HG03064 (cell line): ENCODE data around the gene ADAMTS12.

Experiments used
- ATAC-seq: cut with Tn5 transposase; IDR thresholded peaks from one replicate; pipeline ENCODE4 v1.9.1; 2021; ENCODE audit warnings: low read depth; ENCODE audit not compliant: unreplicated experiment

Gene ADAMTS12

DNA sequence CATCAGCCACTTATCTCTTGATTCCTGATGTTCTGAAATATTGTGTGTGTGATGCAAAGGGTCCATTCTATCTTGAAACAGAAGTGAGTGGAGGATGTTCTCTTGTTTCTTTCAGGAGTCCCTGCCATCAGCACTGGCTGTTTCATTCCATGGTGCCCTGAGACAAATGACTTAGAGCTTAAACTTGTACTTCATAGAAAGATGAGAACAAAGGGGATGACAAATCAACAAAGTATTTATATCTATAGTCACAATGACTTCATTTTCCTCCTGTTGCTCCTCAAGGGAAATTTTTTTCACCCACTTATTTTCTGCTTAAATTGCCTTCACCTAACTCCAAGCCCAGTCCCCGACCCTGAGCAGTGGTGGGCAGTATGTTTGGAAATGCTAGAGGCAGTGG is 279.4 kb downstream of the ADAMTS12 start:
- ATAC-seq: no peak

- ATAC-seq: no peak
Observed at GRCh38 chr5:33611877-33612276, 279.9 kb downstream of the ADAMTS12 start.

GRCh38 chr5:33608344-33609041 is 283.3 kb downstream of the ADAMTS12 start:
- no peak for ATAC-seq

- ATAC-seq: no peak
Observed at GRCh38 chr5:33604503-33604902, 287.3 kb downstream of the ADAMTS12 start.

DNA sequence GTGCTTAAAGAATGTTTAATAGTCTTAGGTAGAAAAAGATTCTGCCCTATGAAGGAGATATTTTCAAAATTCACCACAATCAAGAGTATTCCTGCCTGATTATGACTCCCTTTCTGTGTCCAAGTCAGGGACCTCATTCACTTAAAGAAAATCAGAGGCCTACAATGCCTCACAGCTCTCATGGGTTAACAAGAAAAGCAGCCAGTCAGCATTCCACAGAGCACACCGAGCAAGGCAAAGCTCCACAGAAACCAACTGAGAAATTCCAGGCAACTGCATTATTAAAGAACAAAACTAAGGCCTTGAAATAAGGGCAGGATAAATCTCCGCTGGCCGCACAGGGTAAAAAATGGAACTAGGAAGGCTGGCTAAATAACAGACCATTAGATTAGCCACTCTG is 289.9 kb downstream of the ADAMTS12 start:
- ATAC-seq: no peak

- ATAC-seq: no peak
Observed at GRCh38 chr5:33595303-33595702, 296.5 kb downstream of the ADAMTS12 start.

- ATAC-seq: no peak
Observed at GRCh38 chr5:33594006-33594405, 297.8 kb downstream of the ADAMTS12 start.

- no peak for ATAC-seq
Observed at GRCh38 chr5:33592245-33592644, 299.5 kb downstream of the ADAMTS12 start.

GRCh38 chr5:33588654-33589372 is 303.0 kb downstream of the ADAMTS12 start:
- ATAC-seq: no peak

DNA sequence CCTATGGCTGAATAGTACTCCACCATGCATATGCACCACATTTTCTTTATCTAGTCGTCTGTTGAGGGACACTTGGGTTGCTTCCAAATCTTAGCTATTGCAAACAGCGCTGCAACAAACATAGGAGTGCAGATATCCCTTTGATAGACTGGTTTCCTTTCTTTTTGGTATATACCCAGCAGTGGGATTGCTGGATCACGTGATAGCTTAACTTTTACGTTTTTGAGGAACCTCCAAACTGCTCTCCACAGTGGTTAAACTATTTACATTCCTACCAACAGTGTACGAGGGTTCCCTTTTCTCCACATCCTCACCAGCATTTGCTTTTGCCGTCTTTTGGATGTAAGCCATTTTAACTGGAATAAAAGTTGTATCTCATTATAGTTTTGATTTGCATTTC is 308.5 kb downstream of the ADAMTS12 start:
- ATAC-seq: no peak

- no peak for ATAC-seq
Observed at GRCh38 chr5:33582417-33582816, 309.4 kb downstream of the ADAMTS12 start.

DNA sequence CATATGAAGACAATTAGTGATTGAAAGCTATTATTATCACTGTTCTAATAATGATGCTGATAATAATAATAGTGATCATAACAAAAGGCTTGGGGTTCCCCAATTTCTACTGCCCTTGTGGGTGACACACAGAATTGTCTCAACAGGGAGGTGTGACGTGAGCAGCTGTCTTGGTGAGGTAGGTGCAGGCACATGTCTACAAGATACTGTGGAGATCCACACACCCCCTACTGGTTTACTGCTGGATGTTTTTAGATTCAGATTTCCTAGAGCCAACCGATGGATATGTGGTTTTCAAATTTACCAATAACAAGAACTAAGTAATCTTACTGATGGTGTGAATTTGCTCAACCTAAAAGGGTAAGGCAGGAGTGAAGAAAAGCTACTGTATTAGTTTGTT is 312.0 kb downstream of the ADAMTS12 start:
- ATAC-seq: no peak

DNA sequence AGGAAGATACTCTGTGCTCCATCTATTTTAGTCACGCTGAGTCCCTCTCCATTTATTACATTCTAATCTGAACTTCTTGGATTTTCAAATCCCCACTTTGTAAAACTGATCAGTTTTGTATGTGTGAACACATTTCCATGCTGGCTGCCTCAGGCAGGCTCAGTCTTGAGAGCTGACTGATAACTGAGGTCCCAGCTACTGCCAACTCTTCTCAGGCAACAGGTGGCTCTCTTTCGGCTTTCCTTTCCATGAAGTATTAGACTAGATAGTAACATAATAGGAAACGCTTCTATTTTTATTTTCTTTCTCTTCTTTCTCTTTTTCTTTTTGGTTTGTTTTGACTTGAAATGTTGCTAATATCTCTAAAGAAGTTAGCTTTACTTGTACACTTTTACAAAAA is 312.6 kb downstream of the ADAMTS12 start:
- ATAC-seq: no peak

GRCh38 chr5:33576726-33577590 is 314.8 kb downstream of the ADAMTS12 start:
- ATAC-seq: no peak

GRCh38 chr5:33565324-33565723 is 326.5 kb downstream of the ADAMTS12 start:
- ATAC-seq: no peak

- no peak for ATAC-seq
Observed at GRCh38 chr5:33563983-33564908, 327.5 kb downstream of the ADAMTS12 start.

DNA sequence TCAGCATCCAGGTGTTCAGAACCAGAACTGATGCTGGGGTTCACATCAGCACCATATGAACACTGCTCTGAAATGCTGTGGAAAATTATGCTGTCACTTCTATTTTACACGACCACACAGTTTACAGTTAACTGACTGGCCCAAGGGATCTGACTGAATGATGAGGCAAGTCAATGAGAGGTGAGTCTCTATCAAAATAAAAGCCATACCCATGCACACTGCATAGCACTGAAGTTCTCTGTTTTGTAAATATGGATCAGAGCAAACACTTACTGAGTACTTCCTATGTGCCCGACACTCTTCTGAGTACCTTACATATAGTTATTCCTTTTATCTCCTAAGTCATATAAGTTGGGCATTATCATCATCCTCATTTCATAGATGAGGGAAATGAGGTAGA is 328.3 kb downstream of the ADAMTS12 start:
- ATAC-seq: no peak

DNA sequence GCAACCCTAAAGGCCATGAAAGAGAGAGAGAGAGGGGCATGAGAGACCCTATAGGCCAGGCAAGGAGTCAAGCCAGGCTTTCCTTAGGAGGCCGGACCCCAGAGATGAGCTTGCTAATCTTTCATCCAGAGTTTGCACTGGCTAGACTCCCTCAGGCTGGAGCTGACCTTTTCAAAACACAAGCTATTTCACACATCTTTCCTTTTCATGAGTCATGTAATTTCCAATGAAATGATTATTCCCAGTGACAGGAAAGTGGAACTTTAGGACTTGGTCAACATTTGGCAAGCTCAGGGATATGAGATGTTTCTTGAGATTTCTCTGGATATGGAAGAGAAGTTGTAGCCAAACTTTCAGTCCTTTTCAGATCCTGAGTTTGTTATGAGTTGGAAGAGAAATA is 333.3 kb downstream of the ADAMTS12 start:
- ATAC-seq: no peak

- ATAC-seq: no peak
Observed at GRCh38 chr5:33557605-33558004, 334.2 kb downstream of the ADAMTS12 start.
